ENCODE data around the gene ENPP6. TPM values are rescaled to one million over a fixed set of nuclear protein-coding genes. Genes with fewer than 3 reads are reported as not detected.

ENPP6 gene
- total and polyA plus RNA-seq, 2 of the 13 experiments (the other 11 are each of a cell fraction or from before 2014, with no cell fraction given): not detected

DNA sequence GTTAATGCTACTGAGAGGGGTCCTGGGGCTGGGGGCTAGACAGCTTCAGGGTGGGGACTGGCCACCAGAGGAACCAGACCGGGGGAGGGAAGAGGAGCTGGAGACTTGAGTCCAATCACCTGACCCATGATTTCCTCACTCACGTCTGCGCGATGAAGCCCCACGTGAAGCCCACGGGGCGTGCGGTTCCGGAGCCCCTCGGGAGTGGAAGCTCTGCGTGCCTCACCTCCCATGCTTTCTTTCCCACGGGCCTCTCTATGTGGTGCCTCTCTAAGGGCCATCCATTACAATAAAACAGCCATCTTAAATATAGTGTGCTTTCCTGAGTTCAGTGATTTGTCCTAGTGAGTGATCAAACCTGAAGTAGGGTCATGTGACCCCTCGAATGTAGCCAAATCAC, 119.9 kb downstream of the ENPP6 start (continued):
- TF ChIP-seq, protein P1, sequence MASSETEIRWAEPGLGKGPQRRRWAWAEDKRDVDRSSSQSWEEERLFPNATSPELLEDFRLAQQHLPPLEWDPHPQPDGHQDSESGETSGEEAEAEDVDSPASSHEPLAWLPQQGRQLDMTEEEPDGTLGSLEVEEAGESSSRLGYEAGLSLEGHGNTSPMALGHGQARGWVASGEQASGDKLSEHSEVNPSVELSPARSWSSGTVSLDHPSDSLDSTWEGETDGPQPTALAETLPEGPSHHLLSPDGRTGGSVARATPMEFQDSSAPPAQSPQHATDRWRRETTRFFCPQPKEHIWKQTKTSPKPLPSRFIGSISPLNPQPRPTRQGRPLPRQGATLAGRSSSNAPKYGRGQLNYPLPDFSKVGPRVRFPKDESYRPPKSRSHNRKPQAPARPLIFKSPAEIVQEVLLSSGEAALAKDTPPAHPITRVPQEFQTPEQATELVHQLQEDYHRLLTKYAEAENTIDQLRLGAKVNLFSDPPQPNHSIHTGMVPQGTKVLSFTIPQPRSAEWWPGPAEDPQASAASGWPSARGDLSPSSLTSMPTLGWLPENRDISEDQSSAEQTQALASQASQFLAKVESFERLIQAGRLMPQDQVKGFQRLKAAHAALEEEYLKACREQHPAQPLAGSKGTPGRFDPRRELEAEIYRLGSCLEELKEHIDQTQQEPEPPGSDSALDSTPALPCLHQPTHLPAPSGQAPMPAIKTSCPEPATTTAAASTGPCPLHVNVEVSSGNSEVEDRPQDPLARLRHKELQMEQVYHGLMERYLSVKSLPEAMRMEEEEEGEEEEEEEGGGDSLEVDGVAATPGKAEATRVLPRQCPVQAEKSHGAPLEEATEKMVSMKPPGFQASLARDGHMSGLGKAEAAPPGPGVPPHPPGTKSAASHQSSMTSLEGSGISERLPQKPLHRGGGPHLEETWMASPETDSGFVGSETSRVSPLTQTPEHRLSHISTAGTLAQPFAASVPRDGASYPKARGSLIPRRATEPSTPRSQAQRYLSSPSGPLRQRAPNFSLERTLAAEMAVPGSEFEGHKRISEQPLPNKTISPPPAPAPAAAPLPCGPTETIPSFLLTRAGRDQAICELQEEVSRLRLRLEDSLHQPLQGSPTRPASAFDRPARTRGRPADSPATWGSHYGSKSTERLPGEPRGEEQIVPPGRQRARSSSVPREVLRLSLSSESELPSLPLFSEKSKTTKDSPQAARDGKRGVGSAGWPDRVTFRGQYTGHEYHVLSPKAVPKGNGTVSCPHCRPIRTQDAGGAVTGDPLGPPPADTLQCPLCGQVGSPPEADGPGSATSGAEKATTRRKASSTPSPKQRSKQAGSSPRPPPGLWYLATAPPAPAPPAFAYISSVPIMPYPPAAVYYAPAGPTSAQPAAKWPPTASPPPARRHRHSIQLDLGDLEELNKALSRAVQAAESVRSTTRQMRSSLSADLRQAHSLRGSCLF (CRISPR knock-in tag; IDR thresholded peaks at IDR 0.05; ENCODE audit: borderline replicate concordance): no peak
- TF ChIP-seq, protein P2, sequence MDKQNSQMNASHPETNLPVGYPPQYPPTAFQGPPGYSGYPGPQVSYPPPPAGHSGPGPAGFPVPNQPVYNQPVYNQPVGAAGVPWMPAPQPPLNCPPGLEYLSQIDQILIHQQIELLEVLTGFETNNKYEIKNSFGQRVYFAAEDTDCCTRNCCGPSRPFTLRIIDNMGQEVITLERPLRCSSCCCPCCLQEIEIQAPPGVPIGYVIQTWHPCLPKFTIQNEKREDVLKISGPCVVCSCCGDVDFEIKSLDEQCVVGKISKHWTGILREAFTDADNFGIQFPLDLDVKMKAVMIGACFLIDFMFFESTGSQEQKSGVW (CRISPR knock-in tag; IDR thresholded peaks at IDR 0.05; ENCODE audit: borderline replicate concordance): no peak
- TF ChIP-seq, protein P3, sequence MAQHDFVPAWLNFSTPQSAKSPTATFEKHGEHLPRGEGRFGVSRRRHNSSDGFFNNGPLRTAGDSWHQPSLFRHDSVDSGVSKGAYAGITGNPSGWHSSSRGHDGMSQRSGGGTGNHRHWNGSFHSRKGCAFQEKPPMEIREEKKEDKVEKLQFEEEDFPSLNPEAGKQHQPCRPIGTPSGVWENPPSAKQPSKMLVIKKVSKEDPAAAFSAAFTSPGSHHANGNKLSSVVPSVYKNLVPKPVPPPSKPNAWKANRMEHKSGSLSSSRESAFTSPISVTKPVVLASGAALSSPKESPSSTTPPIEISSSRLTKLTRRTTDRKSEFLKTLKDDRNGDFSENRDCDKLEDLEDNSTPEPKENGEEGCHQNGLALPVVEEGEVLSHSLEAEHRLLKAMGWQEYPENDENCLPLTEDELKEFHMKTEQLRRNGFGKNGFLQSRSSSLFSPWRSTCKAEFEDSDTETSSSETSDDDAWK (CRISPR knock-in tag; IDR thresholded peaks at IDR 0.05): no peak
- no peak for TF ChIP-seq IKZF4 (CRISPR knock-in tag; IDR thresholded peaks at IDR 0.05; ENCODE audit: borderline replicate concordance, low read depth, not compliant biosample characterization)
- no peak for TF ChIP-seq TRIM24 (CRISPR knock-in tag; IDR thresholded peaks at IDR 0.05)
- TF ChIP-seq, protein P4, sequence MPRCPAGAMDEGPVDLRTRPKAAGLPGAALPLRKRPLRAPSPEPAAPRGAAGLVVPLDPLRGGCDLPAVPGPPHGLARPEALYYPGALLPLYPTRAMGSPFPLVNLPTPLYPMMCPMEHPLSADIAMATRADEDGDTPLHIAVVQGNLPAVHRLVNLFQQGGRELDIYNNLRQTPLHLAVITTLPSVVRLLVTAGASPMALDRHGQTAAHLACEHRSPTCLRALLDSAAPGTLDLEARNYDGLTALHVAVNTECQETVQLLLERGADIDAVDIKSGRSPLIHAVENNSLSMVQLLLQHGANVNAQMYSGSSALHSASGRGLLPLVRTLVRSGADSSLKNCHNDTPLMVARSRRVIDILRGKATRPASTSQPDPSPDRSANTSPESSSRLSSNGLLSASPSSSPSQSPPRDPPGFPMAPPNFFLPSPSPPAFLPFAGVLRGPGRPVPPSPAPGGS (CRISPR knock-in tag; IDR thresholded peaks at IDR 0.05): no peak
- no peak for TF ChIP-seq AGO1 (IDR thresholded peaks at IDR 0.05; ENCODE audit: low read depth, low read length, poor library complexity, severe bottlenecking)
- TF ChIP-seq ZNF619 (CRISPR knock-in tag; IDR thresholded peaks at IDR 0.05): no peak

Measured in HepG2 (cell line).